GM19463 (cell line): ENCODE data around the gene CSF3R.

ENCODE experiments used
- ATAC-seq: cut with Tn5 transposase; IDR thresholded peaks from one replicate; pipeline ENCODE4 v1.9.1; 2021; ENCODE audit warnings: mild to moderate bottlenecking, moderate library complexity; ENCODE audit not compliant: unreplicated experiment

Gene CSF3R

GRCh38 chr1:36421649-36422048, 61.1 kb downstream of the CSF3R start:
- no peak for ATAC-seq

GRCh38 chr1:36420836-36421317, 61.8 kb downstream of the CSF3R start:
- ATAC-seq = no peak

- ATAC-seq = no peak
These were observed 62.3 kb downstream of the CSF3R start for GRCh38 chr1:36420409-36420808.

GRCh38 chr1:36419569-36419968, 63.1 kb downstream of the CSF3R start:
- ATAC-seq = no peak

- no peak for ATAC-seq
These were observed 63.6 kb downstream of the CSF3R start for GRCh38 chr1:36419140-36419539.

GRCh38 chr1:36417931-36418330, 64.8 kb downstream of the CSF3R start:
- no peak for ATAC-seq
